ENCODE results near the gene SCRN2.

Gene SCRN2

GRCh38 chr17:47821031-47821423, 20.0 kb downstream of the SCRN2 start:
- DNase-seq (ENCODE audit: low read depth), result no peak

- DNase-seq (ENCODE audit: low read depth), result no peak
Observed at GRCh38 chr17:47820033-47820789, 20.9 kb downstream of the SCRN2 start.

GRCh38 chr17:47819475-47819874, 21.6 kb downstream of the SCRN2 start:
- DNase-seq (ENCODE audit: low read depth), result no peak

GRCh38 chr17:47818002-47818695, 22.9 kb downstream of the SCRN2 start:
- DNase-seq (ENCODE audit: low read depth), result no peak

GRCh38 chr17:47816947-47817346, 24.1 kb downstream of the SCRN2 start:
- DNase-seq (ENCODE audit: low read depth), result no peak

GRCh38 chr17:47816111-47816735, 24.9 kb downstream of the SCRN2 start:
- no peak for DNase-seq (ENCODE audit: low read depth)

GRCh38 chr17:47815106-47815918, 25.8 kb downstream of the SCRN2 start:
- DNase-seq (ENCODE audit: low read depth), result no peak

- DNase-seq (ENCODE audit: low read depth), result no peak
Observed at GRCh38 chr17:47813512-47814031, 27.5 kb downstream of the SCRN2 start.

GRCh38 chr17:47813077-47813476, 28.0 kb downstream of the SCRN2 start:
- no peak for DNase-seq (ENCODE audit: low read depth)

GRCh38 chr17:47812146-47812920, 28.7 kb downstream of the SCRN2 start:
- DNase-seq (ENCODE audit: low read depth), result no peak

- DNase-seq (ENCODE audit: low read depth), result no peak
Observed at GRCh38 chr17:47811709-47812108, 29.4 kb downstream of the SCRN2 start.

GRCh38 chr17:47810901-47811635, 30.0 kb downstream of the SCRN2 start:
- DNase-seq (ENCODE audit: low read depth), result no peak

- DNase-seq (ENCODE audit: low read depth), result peak; percentile 68
Observed at GRCh38 chr17:47810200-47810821, 30.8 kb downstream of the SCRN2 start.

- no peak for DNase-seq (ENCODE audit: low read depth)
Observed at GRCh38 chr17:47808830-47809480, 32.1 kb downstream of the SCRN2 start.

GRCh38 chr17:47808036-47808829, 32.8 kb downstream of the SCRN2 start:
- DNase-seq (ENCODE audit: low read depth), result no peak

- no peak for DNase-seq (ENCODE audit: low read depth)
Observed at GRCh38 chr17:47807421-47807820, 33.7 kb downstream of the SCRN2 start.

- no peak for DNase-seq (ENCODE audit: low read depth)
Observed at GRCh38 chr17:47806913-47807255, 34.2 kb downstream of the SCRN2 start.

GRCh38 chr17:47806026-47806912, 34.8 kb downstream of the SCRN2 start:
- DNase-seq (ENCODE audit: low read depth), result no peak
